SW480 (cell line): ENCODE results near the gene SEC16A.

Experiments used
- DNase-seq: peaks from one replicate; pipeline ENCODE4 v3.0.0-alpha.2; 2016; ENCODE audit warnings: low spot score

SEC16A gene

DNA sequence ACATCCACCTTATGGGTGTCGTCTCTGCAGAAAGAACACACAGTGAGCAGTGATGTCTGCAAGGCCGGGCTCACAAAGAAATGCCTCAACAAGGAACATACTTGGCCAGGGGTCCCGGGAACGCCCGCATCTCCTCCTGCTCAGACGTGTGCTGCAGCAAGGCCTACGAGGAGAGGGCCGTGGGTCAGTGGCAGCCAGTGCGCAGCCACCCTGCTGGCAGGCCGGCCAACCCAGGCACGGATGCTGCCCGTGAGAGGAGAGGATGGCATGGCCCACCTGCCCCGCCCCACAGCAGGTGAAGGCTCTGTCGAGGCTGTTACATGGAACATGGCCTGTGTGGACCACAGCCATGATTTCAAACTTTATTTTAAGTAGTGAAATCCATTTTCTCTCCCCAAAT lies 19.3 kb downstream of the SEC16A start:
- no peak for DNase-seq

DNA sequence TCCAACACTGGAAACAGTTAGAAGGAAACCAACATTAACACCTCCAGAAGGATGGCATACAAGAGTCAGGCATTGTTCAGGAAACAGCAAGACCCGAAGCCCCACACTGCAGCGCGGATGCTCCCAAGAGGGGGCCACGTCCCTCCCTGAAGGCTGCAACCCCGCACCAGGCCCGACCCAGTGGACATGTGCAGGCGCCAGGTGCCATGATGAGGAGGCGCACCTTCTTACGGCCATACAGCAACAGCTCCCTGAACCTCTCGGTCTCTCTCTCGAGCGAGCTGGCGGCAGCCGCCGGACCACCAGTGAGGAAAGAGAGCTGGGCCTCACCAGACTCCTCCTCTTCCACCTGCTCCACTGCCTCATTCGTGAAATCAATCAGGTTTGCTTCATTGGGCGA lies 20.2 kb downstream of the SEC16A start:
- DNase-seq, result no peak

- DNase-seq, result no peak
Observed at GRCh38 chr9:136460772-136461325, 22.0 kb downstream of the SEC16A start.

- no peak for DNase-seq
Observed at GRCh38 chr9:136459425-136459824, 23.4 kb downstream of the SEC16A start.

DNA sequence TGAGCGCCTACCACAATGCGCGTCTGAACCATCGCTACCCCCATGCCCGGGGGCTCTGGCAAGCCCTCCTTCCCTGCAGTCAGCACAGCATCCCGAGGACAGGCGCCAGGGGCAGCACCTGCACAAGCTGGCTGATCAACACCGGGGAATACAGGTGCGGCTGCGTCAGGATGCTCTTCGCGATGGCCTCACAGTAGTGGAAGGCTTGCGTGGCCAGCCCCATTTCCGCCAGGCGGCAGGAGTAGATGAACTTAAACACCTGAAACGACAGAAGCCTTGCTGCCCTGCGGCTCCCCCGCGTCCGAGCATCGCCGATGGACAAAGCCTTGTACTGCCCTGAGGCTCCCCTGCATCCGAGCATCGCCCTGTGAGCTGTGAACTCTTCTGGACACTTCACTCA lies 25.5 kb downstream of the SEC16A start:
- no peak for DNase-seq

GRCh38 chr9:136456258-136456657 lies 26.6 kb downstream of the SEC16A start:
- no peak for DNase-seq

- no peak for DNase-seq
Observed at GRCh38 chr9:136455043-136456002, 27.5 kb downstream of the SEC16A start.

DNA sequence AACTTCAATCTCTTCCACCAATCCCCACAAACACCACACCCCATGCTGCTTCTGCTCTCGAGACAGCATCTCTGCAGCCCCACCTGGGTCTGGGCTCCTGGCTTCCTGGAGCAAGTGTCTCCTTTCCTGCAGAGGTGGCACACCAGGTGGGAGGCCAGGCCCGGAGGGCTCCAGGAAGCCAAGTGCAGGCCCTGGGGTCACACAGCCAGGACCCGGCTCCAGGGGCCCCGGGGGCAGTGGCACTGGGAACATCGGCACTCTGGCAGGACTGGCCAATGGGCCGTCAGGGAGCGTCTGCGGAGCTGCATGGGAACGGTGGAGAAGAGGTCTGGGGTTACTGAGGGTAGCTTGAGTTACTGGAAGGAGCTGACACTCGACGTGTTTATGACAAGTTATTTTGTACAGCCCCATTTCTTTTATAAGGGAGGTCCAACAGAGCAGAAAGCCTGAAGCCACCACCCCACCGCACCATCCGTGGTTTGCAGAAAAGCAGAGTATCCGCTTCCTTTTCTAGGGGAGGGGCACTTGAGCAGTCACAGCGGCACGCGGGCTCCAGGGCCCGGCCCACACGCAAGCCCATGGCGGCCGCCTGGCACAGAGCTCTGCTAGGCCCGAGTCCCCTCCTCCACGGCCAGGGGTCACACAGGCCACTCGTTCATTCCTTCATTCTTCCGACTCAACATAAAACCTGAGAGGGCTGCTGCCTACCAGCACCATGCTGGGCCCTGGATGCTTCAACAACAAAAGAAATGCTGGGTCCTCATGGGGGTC lies 28.6 kb downstream of the SEC16A start:
- no peak for DNase-seq

- DNase-seq, result no peak
Observed at GRCh38 chr9:136453326-136453725, 29.5 kb downstream of the SEC16A start.

- no peak for DNase-seq
Observed at GRCh38 chr9:136451221-136451877, 31.5 kb downstream of the SEC16A start.

GRCh38 chr9:136448655-136449054 lies 34.2 kb downstream of the SEC16A start:
- DNase-seq, result no peak

- no peak for DNase-seq
Observed at GRCh38 chr9:136447173-136447778, 35.6 kb downstream of the SEC16A start.

DNA sequence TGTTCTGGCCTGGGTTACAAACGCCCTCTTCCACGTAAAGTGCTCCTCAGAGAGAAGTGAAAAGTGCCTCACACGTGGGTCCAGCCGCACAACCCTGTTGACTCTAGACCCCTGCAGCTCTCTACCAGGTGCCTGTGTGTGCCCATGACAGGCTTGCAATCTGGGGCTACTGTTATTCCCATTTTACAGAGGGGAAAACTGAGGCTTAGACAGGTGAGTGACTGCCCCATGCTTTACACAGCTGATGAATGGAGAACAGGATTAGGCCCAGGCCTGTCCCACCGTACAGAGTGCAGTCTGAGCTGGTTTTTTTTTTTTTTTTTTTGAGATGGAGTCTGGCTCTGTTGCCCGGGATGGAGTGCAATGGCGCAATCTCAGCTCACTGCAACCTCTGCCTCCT lies 37.0 kb downstream of the SEC16A start:
- DNase-seq, result no peak

DNA sequence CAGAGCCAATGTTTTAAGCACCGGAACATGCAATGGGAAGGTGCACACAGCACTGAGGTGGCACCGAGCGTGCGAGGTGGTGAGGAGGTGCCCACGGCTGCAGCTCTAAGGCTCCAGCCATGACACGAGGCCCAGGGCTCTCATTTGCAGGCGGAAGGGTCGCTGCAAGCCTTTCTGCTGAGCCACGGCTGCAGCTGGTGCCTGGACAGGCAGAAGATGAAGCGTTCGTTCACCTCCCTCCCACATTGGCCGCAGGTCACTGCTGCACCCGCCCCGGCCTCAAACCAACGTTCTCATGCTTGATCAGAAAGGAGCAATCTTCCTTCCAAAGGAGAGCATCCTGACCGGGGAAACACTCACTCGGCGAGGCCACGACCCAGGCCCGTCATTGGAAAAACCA lies 38.7 kb downstream of the SEC16A start:
- DNase-seq, result no peak

- DNase-seq, result no peak
Observed at GRCh38 chr9:136443687-136444086, 39.2 kb downstream of the SEC16A start.

DNA sequence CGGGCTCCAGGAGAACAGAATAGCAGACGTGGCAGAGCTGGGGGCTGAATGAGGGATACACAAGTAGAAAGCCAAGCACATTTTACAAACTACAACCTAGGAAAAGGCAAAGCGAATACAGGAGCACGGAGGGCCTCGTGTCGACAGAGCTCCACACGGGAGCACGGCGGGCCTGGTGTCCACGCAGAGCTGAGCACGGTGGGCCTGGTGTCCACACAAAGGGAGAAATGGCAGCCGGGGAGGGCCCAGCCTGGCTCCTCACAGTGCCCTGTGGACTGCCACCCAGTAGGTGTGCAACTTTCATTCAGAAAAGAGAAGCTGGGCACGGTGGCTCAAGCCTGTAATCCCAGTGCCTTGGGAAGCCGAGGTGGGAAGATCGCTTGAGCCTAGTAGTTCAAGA lies 39.8 kb downstream of the SEC16A start:
- DNase-seq, result no peak

GRCh38 chr9:136442265-136442664 lies 40.6 kb downstream of the SEC16A start:
- DNase-seq, result no peak

- no peak for DNase-seq
Observed at GRCh38 chr9:136441681-136442245, 41.1 kb downstream of the SEC16A start.

DNA sequence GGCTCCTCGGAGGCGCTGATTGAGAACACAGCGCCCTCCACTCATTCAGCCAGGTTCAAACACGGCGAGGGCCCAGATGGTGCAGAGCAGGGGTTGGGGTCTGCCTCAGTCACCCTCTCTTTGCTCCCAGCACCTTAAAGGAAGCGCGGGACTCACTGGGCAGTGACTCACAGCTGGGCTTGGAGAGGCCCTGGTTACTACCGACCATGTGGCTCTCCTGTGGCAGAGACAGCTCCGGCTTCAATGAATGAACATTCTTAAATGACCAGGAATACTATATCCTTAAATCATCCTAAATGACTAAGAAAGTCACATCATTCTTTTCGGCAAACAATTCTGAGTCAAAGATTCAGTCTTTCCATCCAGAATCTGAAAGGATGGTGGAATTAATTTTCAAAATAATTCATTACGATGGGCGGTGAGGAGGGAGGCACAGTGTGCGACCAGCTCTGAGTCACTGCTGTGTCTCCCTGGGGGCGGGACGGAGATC lies 41.6 kb downstream of the SEC16A start:
- no peak for DNase-seq

GRCh38 chr9:136439481-136440408 lies 43.1 kb downstream of the SEC16A start, which contains the start of gene INPP5E:
TSS of gene INPP5E (minus strand) at chr9:136439845. CDS start at chr9:136439419, 426 bp downstream.
- DNase-seq, result peak; percentile 55
